HEK293 (cell line): Measurements from ENCODE around the gene TSHZ2.
"Not testable (repeated sequence)": the region's sequence is repeated elsewhere in the genome, so short reads cannot be mapped to it uniquely, and the experiment has no call there.

ENCODE experiments used
- CTCF ChIA-PET: fragments of 350-600 bp; formaldehyde crosslinking; extraction: SDS; loops from one replicate; lab custom pipeline; 2021; ENCODE audit warnings: antibody characterized with exemption; lab: Yijun Ruan, JAX
- POLR2A ChIA-PET: fragments of 300-600 bp; formaldehyde crosslinking; extraction: SDS; loops from one replicate; lab custom pipeline; 2020; ENCODE audit warnings: antibody characterized with exemption, inconsistent platforms; lab: Yijun Ruan, JAX
- H3K27ac ChIP-seq: fragments of 200-500 bp; sonication (Bioruptor generic); 2 replicates; pipeline ENCODE4 v1.5.1; 2014; ENCODE audit warnings: low read depth, low read length, control low read depth, inconsistent platforms; ENCODE audit errors: extremely low read depth
- H3K36me3 ChIP-seq, 2 experiments: fragments of 200-500 bp in 1 of 2; sonication (Bioruptor generic) in 1 of 2; 1 replicate in 1 of 2; 2 replicates in 1 of 2; pipeline ENCODE4 v1.5.1; 2014 to 2017; ENCODE audit warnings: inconsistent platforms in 2 of 2, low read length in 2 of 2; ENCODE audit not compliant: control insufficient read depth in 2 of 2, insufficient read depth in 1 of 2
- H3K4me1 ChIP-seq: fragments of 200-500 bp; sonication (Bioruptor generic); 2 replicates; pipeline ENCODE4 v1.5.1; 2014; ENCODE audit warnings: mild to moderate bottlenecking, low read length, inconsistent platforms; ENCODE audit not compliant: control insufficient read depth, insufficient read depth
- H3K4me3 ChIP-seq: 2 replicates; pipeline ENCODE4 v1.5.1; 2011; ENCODE audit warnings: low read depth, mild to moderate bottlenecking, control low read depth, low read length, moderate library complexity
- H3K9me3 ChIP-seq: fragments of 200-500 bp; sonication (Bioruptor generic); 2 replicates; pipeline ENCODE4 v1.5.1; 2014; ENCODE audit warnings: low read depth, low read length, inconsistent platforms; ENCODE audit not compliant: control insufficient read depth, insufficient read depth
- KLF10 ChIP-seq: fragments of 450-650 bp; IDR thresholded peaks from 2 replicates; pipeline ENCODE4 v1.5.1; 2018; ENCODE audit warnings: missing biosample characterization, mild to moderate bottlenecking, missing genetic modification characterization
- REPIN1 ChIP-seq: fragments of 450-650 bp; formaldehyde crosslinking; IDR thresholded peaks from 2 replicates; pipeline ENCODE4 v1.5.1; 2017; ENCODE audit warnings: missing biosample characterization, missing genetic modification characterization, low read depth
- ZBTB21 ChIP-seq: fragments of 450-650 bp; formaldehyde crosslinking; IDR thresholded peaks from 2 replicates; pipeline ENCODE4 v1.5.1; 2017; ENCODE audit warnings: missing biosample characterization, missing genetic modification characterization
- ZBTB8A ChIP-seq: fragments of 450-650 bp; formaldehyde crosslinking; IDR thresholded peaks from 2 replicates; pipeline ENCODE4 v1.5.1; 2016; ENCODE audit warnings: missing biosample characterization, missing genetic modification characterization
- ZNF138 ChIP-seq: fragments of 450-650 bp; formaldehyde crosslinking; IDR thresholded peaks from 2 replicates; pipeline ENCODE4 v1.5.1; 2016; ENCODE audit warnings: missing biosample characterization, missing genetic modification characterization, borderline replicate concordance
- ZNF157 ChIP-seq: fragments of 450-650 bp; formaldehyde crosslinking; IDR thresholded peaks from 2 replicates; pipeline ENCODE4 v1.5.1; 2016; ENCODE audit warnings: missing biosample characterization, missing genetic modification characterization
- ZNF223 ChIP-seq: fragments of 450-650 bp; formaldehyde crosslinking; IDR thresholded peaks from 2 replicates; pipeline ENCODE4 v1.5.1; 2016; ENCODE audit warnings: missing biosample characterization, missing genetic modification characterization
- ZNF23 ChIP-seq: fragments of 450-650 bp; formaldehyde crosslinking; IDR thresholded peaks from 2 replicates; pipeline ENCODE4 v1.5.1; 2016; ENCODE audit warnings: missing biosample characterization, missing genetic modification characterization, borderline replicate concordance
- ZNF239 ChIP-seq: fragments of 450-650 bp; formaldehyde crosslinking; IDR thresholded peaks from 2 replicates; pipeline ENCODE4 v1.5.1; 2016; ENCODE audit warnings: missing biosample characterization, missing genetic modification characterization
- ZNF302 ChIP-seq: fragments of 450-650 bp; formaldehyde crosslinking; IDR thresholded peaks from 2 replicates; pipeline ENCODE4 v1.5.1; 2016; ENCODE audit warnings: missing biosample characterization, missing genetic modification characterization, low read depth
- ZNF324 ChIP-seq: fragments of 450-650 bp; formaldehyde crosslinking; IDR thresholded peaks from 2 replicates; pipeline ENCODE4 v1.5.1; 2016; ENCODE audit warnings: missing biosample characterization, missing genetic modification characterization
- ZNF48 ChIP-seq: fragments of 450-650 bp; formaldehyde crosslinking; IDR thresholded peaks from 2 replicates; pipeline ENCODE4 v1.5.1; 2016; ENCODE audit warnings: missing biosample characterization, missing genetic modification characterization
- ZNF558 ChIP-seq: fragments of 450-650 bp; formaldehyde crosslinking; IDR thresholded peaks from 2 replicates; pipeline ENCODE4 v1.5.1; 2016; ENCODE audit warnings: missing biosample characterization, missing genetic modification characterization
- ZNF560 ChIP-seq: fragments of 450-650 bp; formaldehyde crosslinking; IDR thresholded peaks from 2 replicates; pipeline ENCODE4 v1.5.1; 2017; ENCODE audit warnings: missing biosample characterization, missing genetic modification characterization, borderline replicate concordance
- ZNF561 ChIP-seq: fragments of 450-650 bp; IDR thresholded peaks from 2 replicates; pipeline ENCODE4 v1.5.1; 2018; ENCODE audit warnings: missing biosample characterization, missing genetic modification characterization, borderline replicate concordance
- ZNF654 ChIP-seq: fragments of 450-650 bp; formaldehyde crosslinking; IDR thresholded peaks from 2 replicates; pipeline ENCODE4 v1.5.1; 2016; ENCODE audit warnings: low read depth, missing biosample characterization, missing genetic modification characterization
- ZNF776 ChIP-seq: fragments of 450-650 bp; formaldehyde crosslinking; IDR thresholded peaks from 2 replicates; pipeline ENCODE4 v1.5.0; 2017; ENCODE audit warnings: missing biosample characterization, missing genetic modification characterization, borderline replicate concordance
- ZSCAN30 ChIP-seq: fragments of 450-650 bp; IDR thresholded peaks from 2 replicates; pipeline ENCODE4 v1.5.1; 2018; ENCODE audit warnings: missing biosample characterization, mild to moderate bottlenecking, missing genetic modification characterization, moderate library complexity
- TF ChIP-seq, protein P1 (sequence below): fragments of 450-650 bp; formaldehyde crosslinking; optimal IDR thresholded peaks from 2 replicates; pipeline ENCODE3; 2016; ENCODE audit warnings: missing biosample characterization, mild to moderate bottlenecking, missing genetic modification characterization
- TF ChIP-seq, protein P2 (sequence below): fragments of 450-650 bp; formaldehyde crosslinking; IDR thresholded peaks from 2 replicates; pipeline ENCODE4 v1.5.1; 2016; ENCODE audit warnings: missing biosample characterization, missing genetic modification characterization, borderline replicate concordance

Gene TSHZ2

DNA sequence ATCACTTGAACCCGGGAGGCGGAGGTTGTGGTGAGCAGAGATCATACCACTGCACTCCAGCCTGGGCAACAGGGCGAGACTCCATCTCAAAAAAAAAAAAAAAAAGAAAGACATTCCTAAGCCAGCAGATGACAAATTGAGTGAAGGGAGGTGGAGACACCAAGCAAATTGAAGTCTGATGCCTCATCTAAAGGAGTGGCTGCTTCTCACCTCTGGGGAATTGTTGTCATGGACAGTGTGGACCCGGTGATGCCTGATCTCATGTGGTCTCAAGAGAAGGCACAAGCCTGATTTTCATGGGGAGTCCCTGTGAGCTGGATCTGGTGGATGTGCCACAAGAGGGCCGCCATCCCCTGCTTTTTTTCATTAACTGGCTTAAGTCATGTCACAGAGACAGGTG is 349.4 kb downstream of the TSHZ2 start:
- no peaks in the 10 kb centered on the region for H3K4me1 ChIP-seq
- H3K9me3 ChIP-seq = no peaks in the 10 kb centered on the region
- H3K36me3 ChIP-seq = no peaks in the 10 kb centered on the region
- CTCF ChIA-PET = interaction anchor here (0.6 to 1.1 kb wide), 2 partner anchors 59 to 86 kb away, joined by 3 to 4 read pairs; no protein-coding TSS in a partner anchor
- no peak overlapping the region for H3K4me3 ChIP-seq
- TF ChIP-seq, protein P1, sequence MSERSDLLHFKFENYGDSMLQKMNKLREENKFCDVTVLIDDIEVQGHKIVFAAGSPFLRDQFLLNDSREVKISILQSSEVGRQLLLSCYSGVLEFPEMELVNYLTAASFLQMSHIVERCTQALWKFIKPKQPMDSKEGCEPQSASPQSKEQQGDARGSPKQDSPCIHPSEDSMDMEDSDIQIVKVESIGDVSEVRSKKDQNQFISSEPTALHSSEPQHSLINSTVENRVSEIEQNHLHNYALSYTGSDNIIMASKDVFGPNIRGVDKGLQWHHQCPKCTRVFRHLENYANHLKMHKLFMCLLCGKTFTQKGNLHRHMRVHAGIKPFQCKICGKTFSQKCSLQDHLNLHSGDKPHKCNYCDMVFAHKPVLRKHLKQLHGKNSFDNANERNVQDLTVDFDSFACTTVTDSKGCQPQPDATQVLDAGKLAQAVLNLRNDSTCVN (tag by site-specific recombination) = no peak
- TF ChIP-seq ZBTB8A (tag by site-specific recombination) (no peak), ZBTB21 (no peak)
- POLR2A ChIA-PET = no interaction called here
- no peak overlapping the region for H3K27ac ChIP-seq

DNA sequence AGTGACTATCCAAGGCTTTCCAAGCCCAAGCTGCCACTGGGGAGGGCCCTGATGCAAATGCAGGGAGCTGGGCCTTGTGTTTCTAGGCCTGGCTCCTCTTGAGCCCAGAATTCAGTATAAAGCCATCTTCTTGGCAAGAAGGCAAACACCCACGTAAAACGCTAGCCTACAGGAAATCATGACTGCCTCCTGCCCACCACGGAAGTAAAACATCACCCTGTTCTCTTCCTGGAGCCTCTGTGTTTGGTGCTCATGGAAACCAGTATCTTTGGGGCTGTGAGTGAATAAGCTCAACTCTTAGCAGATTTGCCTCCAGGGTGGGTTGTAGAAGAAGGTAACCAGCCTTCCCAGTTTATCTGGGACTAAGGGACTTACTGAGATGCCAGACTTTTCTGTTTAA is 350.5 kb downstream of the TSHZ2 start:
- no peak overlapping the region for H3K27ac ChIP-seq
- no peak for TF ChIP-seq REPIN1 (tag by site-specific recombination)
- no peak for TF ChIP-seq ZNF561
- TF ChIP-seq ZNF302 (tag by site-specific recombination) = no peak
- TF ChIP-seq, protein P2, sequence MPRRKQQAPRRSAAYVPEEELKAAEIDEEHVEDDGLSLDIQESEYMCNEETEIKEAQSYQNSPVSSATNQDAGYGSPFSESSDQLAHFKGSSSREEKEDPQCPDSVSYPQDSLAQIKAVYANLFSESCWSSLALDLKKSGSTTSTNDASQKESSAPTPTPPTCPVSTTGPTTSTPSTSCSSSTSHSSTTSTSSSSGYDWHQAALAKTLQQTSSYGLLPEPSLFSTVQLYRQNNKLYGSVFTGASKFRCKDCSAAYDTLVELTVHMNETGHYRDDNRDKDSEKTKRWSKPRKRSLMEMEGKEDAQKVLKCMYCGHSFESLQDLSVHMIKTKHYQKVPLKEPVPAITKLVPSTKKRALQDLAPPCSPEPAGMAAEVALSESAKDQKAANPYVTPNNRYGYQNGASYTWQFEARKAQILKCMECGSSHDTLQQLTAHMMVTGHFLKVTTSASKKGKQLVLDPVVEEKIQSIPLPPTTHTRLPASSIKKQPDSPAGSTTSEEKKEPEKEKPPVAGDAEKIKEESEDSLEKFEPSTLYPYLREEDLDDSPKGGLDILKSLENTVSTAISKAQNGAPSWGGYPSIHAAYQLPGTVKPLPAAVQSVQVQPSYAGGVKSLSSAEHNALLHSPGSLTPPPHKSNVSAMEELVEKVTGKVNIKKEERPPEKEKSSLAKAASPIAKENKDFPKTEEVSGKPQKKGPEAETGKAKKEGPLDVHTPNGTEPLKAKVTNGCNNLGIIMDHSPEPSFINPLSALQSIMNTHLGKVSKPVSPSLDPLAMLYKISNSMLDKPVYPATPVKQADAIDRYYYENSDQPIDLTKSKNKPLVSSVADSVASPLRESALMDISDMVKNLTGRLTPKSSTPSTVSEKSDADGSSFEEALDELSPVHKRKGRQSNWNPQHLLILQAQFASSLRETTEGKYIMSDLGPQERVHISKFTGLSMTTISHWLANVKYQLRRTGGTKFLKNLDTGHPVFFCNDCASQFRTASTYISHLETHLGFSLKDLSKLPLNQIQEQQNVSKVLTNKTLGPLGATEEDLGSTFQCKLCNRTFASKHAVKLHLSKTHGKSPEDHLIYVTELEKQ (tag by site-specific recombination) = no peak
- no peak for TF ChIP-seq KLF10 (tag by site-specific recombination)
- TF ChIP-seq ZNF239 = no peak
- no peak for TF ChIP-seq ZNF223
- no peak for TF ChIP-seq ZNF23 (tag by site-specific recombination)
- no peak for TF ChIP-seq ZNF324 (tag by site-specific recombination)
- TF ChIP-seq ZNF776 (tag by site-specific recombination) = no peak
- no peak for TF ChIP-seq ZNF558 (tag by site-specific recombination)
- TF ChIP-seq ZNF654 (tag by site-specific recombination) = no peak
- no peak for TF ChIP-seq ZNF138
- no peak for TF ChIP-seq ZNF560 (tag by site-specific recombination)
- no peak for TF ChIP-seq ZNF157 (tag by site-specific recombination)
- no peak for TF ChIP-seq ZNF48 (tag by site-specific recombination)
- TF ChIP-seq ZSCAN30 (tag by site-specific recombination) = no peak
- ChIA-PET CTCF (interaction anchor here (0.5 to 1.1 kb wide), 4 partner anchors 61 to 751 kb away, joined by 3 to 4 read pairs (median 3); no protein-coding TSS in a partner anchor), POLR2A (no interaction called here)
- no peaks in the 10 kb centered on the region for H3K9me3 ChIP-seq
- H3K4me1 ChIP-seq = no peaks in the 10 kb centered on the region
- no peak overlapping the region for H3K4me3 ChIP-seq
- H3K36me3 ChIP-seq = no peaks in the 10 kb centered on the region

DNA sequence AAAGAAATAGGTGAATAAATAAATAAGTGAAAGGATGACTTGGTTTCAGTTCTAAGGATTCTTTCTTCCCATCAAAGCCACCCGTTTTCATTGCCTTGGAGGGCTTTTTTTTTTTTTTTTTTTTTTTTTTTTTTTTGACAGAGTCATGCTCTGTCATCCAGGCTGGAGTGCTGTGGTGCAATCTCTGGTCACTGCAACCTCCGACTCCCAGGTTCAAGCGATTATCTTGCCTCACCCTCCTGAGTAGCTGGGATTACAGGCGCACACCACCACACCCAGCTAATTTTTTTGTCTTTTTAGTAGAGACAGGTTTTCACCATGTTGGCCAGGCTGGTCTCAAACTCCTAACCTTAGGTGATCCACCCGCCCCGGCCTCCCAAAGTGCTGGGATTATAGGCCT is 351.3 kb downstream of the TSHZ2 start:
- POLR2A ChIA-PET, H3K4me1 ChIP-seq, H3K9me3 ChIP-seq, H3K36me3 ChIP-seq, H3K4me3 ChIP-seq, H3K27ac ChIP-seq, CTCF ChIA-PET: not testable (repeated sequence)
